Astrocyte (in vitro differentiated cells and primary cell): ENCODE data around the gene ABITRAM.

Experiments
- EZH2 ChIP-seq: IDR thresholded peaks from 2 replicates; pipeline ENCODE4 v1.6.1; 2012; ENCODE audit warnings: mild to moderate bottlenecking, low read length, inconsistent platforms; ENCODE audit not compliant: insufficient read depth
- TF ChIP-seq, protein P1 (sequence below): IDR thresholded peaks from 2 replicates; pipeline ENCODE4 v1.5.1; 2011; ENCODE audit warnings: low read depth, mild to moderate bottlenecking, inconsistent platforms, low read length, moderate library complexity; ENCODE audit not compliant: insufficient read depth

DNA sequence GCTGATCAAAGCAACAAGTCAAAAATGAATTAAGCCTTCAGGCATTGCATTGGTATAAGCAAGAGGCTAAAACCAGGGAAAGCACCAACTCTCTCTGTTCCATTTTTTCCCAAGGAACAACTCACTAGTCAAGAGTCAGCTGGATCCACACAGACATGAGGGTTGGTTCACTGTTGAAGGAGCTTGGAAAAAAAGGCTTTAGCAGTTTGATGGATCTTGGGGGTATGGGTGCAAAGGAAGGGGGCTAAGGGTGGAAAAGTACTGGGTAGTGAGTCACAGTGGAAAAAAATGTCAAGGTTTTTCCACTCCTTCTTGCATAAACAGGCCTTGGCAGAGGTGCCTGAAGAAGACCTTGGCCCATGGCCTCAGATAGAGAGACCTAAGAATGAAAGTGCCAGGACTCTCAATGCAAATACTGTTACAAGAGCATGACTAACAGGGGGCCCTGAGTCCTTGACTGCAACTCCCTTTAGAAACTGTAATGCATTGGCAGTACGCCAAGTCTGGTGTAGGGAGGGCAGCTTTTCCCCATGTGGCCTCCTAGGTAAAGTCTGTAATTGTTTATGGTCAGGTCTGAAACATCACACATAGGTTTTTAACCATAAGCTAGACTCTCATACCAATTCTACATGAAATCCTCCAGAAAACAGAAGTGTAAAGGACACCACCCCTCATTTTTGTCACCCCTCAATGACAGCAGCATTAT is 48.4 kb upstream of the ABITRAM start:
- TF ChIP-seq, protein P1, sequence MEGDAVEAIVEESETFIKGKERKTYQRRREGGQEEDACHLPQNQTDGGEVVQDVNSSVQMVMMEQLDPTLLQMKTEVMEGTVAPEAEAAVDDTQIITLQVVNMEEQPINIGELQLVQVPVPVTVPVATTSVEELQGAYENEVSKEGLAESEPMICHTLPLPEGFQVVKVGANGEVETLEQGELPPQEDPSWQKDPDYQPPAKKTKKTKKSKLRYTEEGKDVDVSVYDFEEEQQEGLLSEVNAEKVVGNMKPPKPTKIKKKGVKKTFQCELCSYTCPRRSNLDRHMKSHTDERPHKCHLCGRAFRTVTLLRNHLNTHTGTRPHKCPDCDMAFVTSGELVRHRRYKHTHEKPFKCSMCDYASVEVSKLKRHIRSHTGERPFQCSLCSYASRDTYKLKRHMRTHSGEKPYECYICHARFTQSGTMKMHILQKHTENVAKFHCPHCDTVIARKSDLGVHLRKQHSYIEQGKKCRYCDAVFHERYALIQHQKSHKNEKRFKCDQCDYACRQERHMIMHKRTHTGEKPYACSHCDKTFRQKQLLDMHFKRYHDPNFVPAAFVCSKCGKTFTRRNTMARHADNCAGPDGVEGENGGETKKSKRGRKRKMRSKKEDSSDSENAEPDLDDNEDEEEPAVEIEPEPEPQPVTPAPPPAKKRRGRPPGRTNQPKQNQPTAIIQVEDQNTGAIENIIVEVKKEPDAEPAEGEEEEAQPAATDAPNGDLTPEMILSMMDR = no peak
- TF ChIP-seq EZH2 = no peak
